Cortex of kidney (tissue), 1 donor: ENCODE measurements around the gene MTHFD2L.
"Not testable (repeated sequence)": the region's sequence is repeated elsewhere in the genome, so short reads cannot be mapped to it uniquely, and the experiment has no call there.

Experiments used
- DNase-seq: peaks from one replicate; lab custom pipeline; 2025; lab: John Stamatoyannopoulos, UW

The MTHFD2L gene

DNA sequence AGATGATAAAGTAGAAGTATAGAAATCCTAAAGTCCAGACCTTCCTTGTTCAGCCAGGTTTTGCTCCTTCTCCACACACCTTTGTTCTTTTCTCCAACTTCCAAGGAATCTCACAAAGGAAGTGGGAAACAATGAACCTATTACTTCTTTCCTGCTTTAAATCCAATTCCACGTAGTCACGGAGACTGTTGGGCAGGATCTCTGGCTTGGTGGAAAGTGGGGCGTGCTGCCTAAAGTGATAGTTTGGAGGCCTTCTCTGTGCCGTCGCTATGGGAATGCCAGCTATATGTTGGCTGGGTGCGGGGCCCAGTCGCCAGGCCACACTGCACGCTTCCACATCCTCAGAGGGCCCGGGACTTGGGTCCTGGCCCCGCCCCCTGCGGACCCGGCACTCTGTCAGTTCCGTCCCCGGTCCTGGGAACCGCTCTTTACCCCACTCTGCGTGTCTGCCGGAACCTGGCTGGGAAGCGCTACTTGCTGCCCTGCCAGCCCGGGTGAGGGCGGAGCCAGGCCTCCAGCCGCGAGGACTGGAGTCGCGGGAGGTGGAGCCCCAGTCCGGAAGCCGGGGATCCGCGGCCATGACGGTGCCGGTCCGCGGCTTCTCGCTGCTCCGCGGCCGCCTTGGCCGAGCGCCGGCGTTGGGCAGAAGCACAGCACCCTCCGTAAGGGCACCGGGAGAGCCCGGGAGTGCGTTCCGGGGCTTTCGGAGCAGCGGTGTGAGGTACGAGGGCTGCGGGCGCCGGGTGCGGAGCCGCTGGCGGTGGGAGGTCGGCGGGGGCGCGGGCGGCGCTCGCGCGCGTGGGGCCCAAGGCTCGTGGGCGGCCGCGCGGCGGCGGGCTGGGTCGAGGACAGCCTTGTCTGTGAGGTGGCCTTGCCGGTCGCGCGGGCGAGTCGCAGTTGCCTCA lies at the start of gene MTHFD2L:
Gene MTHFD2L, plus strand, starts transcription at position 558 of the 905 bp plus-strand sequence. Its CDS starts 21 bp downstream, at position 579.
- peak; percentile 51 for DNase-seq

DNA sequence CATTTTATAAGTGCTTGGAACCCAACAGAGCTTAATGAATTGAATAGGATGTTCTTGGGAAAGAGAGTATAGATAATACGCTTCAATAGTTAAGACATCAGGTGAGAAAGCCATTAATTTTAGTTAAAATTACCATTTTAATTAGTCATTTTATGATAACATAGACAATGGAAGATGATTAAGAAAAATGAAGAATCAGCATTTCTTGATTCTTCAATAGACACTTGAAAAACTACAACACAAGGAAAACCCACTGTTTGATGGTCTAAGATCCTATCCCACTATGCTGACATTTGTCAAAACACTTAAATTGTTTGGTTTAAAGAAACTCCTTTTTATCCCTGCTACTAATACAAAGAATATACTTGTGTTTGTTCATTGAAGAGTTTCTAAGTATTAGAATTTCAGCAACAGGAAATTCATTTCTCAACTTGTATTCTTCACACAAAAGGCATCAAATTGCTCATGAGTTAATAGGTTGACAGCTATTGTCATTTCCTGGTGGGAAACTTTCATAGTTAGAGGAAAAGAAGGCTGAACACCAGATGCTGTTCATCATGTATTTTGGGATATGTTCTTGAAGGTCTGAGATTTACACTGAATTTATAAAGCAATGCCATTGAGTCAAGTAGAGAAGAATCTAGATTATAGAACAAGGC lies 49.3 kb upstream of the MTHFD2L start:
- DNase-seq: no peak

- DNase-seq: no peak
These were observed 48.6 kb upstream of the MTHFD2L start for GRCh38 chr4:74109116-74109869.

DNA sequence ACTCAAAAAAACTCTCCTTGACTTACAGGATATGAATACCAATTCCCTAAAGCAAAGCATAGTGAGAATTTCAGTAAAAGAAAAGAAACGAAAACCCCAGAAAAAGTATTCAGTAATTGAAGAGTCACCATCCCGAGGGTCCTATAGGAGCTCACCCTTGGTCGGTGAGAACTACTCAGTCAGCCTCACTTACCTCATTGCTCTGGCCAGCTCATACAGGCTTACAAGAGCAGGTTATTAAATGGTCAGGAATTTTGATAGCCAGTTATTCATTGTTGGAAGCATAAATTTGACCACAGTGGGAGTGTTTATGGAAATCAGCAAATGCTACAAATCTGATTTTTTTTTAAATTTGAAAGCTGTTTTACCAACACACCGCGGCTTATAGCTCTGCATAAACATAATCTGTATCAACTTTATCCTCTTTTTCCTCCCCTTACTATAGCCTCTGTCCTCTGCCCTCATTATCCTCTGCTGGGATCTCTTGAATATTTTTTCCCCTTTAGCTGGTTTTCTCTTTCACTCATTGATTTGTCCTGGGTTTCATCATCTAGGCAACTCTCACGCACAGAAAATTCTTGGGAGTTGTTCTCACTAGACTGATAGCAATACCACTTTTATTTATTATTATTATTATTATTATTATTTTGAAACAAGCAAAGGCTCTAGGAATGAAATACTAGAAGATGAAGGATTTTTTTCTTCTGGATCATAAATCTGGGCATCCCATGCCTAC lies 47.9 kb upstream of the MTHFD2L start:
- DNase-seq: no peak

DNA sequence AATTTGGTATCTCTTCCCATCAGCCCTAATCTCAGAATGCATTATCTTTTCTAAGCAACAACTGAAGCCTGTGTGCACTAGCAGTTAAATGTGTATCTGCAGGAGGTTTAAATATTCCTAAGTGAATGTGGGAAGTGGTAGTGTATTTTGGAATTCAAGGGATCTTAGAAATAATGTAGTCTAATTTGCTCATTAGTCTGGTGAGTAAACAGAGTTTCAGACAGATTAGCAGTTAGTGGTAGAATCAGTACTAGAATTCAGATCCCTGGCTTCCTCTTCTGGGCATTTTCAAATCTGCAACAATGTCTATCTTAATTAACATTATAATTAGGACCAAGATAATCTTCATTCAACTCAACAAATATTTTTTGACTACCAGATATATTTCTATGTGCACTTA lies 47.2 kb upstream of the MTHFD2L start:
- no peak for DNase-seq

GRCh38 chr4:74111306-74111975 lies 46.5 kb upstream of the MTHFD2L start:
- no peak for DNase-seq

DNA sequence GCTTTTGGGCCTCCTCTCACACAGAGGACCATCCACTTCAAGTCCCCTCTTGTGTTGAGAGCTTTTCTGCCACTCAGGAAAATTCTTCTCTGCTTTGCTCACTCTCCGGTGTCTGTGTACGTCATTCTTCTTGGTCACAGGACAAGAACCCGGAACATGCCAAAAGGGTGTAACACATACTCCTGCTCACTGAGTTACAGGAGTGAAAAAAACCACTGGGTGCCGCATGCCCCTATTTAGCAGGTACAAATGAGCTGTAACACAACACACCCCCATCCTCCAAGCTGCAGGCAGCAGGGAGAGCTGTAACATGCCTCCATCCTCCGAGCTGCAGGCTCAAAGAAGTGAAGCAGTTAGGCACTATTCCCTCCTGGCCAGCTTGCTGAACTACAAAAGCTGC lies 45.9 kb upstream of the MTHFD2L start:
- no peak for DNase-seq

GRCh38 chr4:74112399-74113105 lies 45.4 kb upstream of the MTHFD2L start:
- no peak for DNase-seq

DNA sequence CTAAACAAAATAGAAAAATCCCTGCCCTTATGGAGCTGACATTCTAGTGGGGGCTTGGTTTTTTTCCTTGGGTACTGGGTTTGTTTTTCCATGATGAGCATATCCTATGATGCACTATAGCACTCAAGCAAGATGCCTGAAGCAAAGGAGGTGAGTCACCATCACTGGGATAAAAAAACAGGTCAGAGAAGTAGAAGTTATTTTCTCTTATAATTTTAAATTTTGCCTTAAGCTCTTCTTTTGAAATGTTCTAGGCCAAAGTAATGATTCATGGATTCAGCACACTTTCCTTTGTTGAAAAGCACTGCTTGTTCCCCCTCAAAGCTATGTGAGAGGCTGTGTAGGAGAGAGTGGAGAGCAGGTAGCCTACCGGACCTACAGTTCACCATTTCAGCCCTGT lies 43.7 kb upstream of the MTHFD2L start:
- DNase-seq: no peak

DNA sequence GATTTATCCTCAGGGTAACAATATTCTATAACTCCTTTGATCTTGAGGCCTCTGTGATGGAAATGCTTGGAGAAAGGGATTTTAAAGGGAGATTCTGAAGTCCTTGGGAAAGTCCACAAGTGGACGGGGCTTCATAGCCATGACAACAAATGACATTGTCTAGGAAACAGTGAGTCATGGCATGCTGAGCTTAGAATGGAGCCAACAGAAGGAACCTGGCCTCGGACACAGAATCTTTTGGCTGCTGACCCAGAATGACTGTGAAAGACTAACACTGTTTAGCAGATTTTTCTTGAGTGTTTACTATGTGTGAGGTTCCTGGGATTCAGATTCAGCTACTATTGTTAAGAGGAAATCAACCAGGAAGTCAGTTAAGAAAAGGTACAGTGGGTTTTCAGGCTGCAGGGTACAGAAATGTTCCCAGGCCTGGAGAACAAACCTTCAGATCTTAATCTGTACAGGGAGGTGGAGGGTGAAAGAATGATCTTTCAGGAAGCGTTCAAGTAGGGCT lies 40.8 kb upstream of the MTHFD2L start:
- DNase-seq: no peak

- DNase-seq: no peak
These were observed 39.1 kb upstream of the MTHFD2L start for GRCh38 chr4:74118600-74119338.

DNA sequence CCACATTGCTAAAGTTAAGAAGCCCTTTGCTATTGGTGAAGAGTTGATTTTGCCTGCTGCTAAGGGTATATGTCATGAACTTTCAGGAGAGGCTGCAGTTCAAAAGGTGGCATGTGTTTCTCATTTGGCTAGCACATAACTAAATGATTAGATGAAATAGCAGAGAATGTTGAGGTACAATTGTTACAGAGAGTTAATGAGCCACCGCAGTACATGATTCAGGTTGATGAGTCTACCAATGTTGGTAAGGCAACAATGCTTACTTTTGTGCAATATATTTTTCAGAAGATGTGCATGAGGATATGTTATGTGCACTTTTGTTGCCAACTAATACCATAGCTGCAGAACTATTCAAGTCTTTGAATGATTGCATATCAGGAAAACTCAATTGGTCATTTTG lies 37.8 kb upstream of the MTHFD2L start:
- no peak for DNase-seq

DNA sequence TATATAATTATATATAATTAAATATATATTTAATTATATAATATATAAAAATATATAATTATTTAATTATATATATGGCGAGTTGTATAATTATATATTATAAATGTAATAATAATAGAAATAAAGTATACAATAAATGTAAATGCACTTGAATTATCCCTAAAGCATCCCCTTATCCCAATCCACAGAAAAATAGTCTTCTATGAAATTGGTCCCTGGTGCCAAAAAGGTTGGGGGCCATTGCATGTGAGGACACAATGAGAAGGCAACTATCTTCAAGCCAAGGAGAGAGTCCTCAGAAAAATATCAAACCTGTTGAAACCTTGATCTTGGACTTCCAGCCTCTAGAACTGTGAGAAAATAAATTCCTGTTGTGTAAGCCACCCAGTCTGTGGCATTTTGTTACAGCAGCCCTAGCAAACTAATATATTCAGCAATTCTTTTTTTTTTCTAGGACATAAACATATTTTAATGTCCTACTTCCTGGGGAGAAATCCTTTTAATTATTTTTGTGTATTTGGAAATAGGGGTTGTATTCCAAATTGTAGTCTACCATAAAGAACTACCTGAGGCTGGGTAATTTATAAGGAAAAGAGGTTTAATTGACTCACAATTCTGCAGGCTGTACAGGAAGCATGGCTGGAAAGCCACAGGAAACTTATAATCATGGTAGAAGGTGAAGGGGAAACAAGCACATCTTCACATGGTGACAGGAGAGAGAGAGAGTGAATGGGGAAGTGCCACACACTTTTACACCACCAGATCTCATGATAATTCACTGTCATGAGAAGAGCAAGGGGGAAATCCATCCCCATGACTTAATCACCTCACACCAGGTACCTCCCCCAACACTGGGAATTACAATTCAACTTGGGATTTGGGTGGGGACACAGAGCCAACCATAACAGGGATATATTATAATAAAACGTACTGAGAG lies 36.0 kb upstream of the MTHFD2L start:
- no peak for DNase-seq

- DNase-seq: no peak
These were observed 34.7 kb upstream of the MTHFD2L start for GRCh38 chr4:74123065-74123728.

- DNase-seq: no peak
These were observed 32.9 kb upstream of the MTHFD2L start for GRCh38 chr4:74125029-74125428.

- DNase-seq: no peak
These were observed 30.2 kb upstream of the MTHFD2L start for GRCh38 chr4:74127745-74128144.

DNA sequence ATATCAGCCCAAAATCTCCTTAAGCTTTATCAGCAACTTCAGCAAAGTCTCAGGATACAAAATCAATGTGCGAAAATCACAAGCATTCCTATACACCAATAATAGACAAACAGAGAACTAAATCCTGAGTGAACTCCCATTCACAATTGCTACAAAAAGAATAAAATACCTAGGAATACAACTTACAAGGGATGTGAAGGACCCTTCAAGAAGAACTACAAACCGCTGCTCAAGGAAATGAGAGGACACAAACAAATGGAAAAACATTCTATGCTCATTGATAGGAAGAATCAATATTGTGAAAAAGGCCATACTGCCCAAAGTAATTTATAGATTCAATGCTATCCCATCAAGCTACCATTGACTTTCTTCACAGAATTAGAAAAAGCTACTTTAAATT lies 27.1 kb upstream of the MTHFD2L start:
- not testable (repeated sequence) for DNase-seq

GRCh38 chr4:74132188-74132587 lies 25.7 kb upstream of the MTHFD2L start:
- not testable (repeated sequence) for DNase-seq
